ENCODE measurements around the gene NEMP1.
"Not testable (repeated sequence)": the region's sequence is repeated elsewhere in the genome, so short reads cannot be mapped to it uniquely, and the experiment has no call there.

The NEMP1 gene

GRCh38 chr12:57019983-57020719 is 58.4 kb downstream of the NEMP1 start:
- H3K36me3 Mint-ChIP-seq (ENCODE audit: low read depth) = no peaks in the 10 kb centered on the region
- H3K27ac Mint-ChIP-seq = no peak overlapping the region
- H3K27me3 Mint-ChIP-seq (ENCODE audit: low read depth) = peaks cover 7% of the 10 kb centered on the region
- H3K4me1 Mint-ChIP-seq (ENCODE audit: low read depth) = peaks cover 4% of the 10 kb centered on the region
- H3K9me3 Mint-ChIP-seq = no peaks in the 10 kb centered on the region
- H3K4me3 Mint-ChIP-seq = no peak overlapping the region

GRCh38 chr12:57018906-57019305 is 59.7 kb downstream of the NEMP1 start:
- H3K27ac Mint-ChIP-seq = no peak overlapping the region
- no peak overlapping the region for H3K4me3 Mint-ChIP-seq
- H3K36me3 Mint-ChIP-seq (ENCODE audit: low read depth) = no peaks in the 10 kb centered on the region
- peaks cover 19% of the 10 kb centered on the region for H3K27me3 Mint-ChIP-seq (ENCODE audit: low read depth)
- no peaks in the 10 kb centered on the region for H3K9me3 Mint-ChIP-seq
- peaks cover 4% of the 10 kb centered on the region for H3K4me1 Mint-ChIP-seq (ENCODE audit: low read depth)

DNA sequence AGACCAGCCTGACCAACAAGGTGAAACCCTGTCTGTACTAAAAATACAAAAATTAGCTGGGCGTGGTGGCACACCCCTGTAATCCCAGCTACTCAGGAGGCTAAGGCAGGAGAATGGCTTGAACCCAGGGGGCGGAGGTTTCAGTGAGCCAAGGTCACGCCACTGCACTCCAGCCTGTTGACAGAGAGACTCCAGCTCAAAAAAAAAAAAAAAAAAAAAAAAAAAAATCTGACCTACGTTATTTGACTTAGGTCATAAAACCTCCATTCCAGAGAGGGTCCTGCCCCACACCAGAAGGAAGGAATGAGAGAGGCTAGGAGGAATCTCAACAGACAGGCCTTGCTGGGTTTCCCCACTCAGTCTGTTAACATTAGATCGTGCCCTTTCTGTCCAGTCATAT is 60.2 kb downstream of the NEMP1 start:
- not testable (repeated sequence) for H3K27ac Mint-ChIP-seq; H3K36me3 Mint-ChIP-seq (ENCODE audit: low read depth); H3K4me3 Mint-ChIP-seq; H3K4me1 Mint-ChIP-seq (ENCODE audit: low read depth); H3K9me3 Mint-ChIP-seq
- H3K27me3 Mint-ChIP-seq (ENCODE audit: low read depth) = peaks cover 24% of the 10 kb centered on the region

DNA sequence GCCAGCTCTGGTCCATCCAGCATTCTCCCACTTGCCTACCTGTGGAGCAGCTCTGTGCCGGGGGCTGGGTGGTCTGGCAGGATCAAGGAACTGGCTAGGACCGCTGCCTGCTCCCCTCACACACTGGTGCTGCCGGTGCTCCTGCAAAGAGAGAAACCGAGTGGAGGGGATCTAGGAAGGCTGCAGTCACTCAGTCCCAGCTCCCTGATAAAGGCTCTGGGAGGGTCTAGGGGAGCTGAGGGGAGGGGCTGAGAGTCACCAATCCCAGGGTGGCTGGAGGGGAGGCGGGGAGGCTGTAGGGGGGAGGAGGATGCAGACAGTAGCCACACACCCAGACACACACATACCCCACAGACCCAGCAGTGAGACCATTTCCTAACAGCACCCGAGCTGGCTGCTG is 62.2 kb downstream of the NEMP1 start, which contains the start of gene TAC3:
Gene TAC3, minus strand, starts transcription at position 182 of the 400 bp plus-strand sequence. CDS start 732 bp downstream, outside the sequence.
- no peaks in the 10 kb centered on the region for H3K36me3 Mint-ChIP-seq (ENCODE audit: low read depth)
- H3K27ac Mint-ChIP-seq = no peak within 1 kb of the TSS
- no peak within 1 kb of the TSS for H3K4me3 Mint-ChIP-seq
- peaks cover 11% of the 10 kb centered on the region for H3K4me1 Mint-ChIP-seq (ENCODE audit: low read depth)
- H3K27me3 Mint-ChIP-seq (ENCODE audit: low read depth) = peaks cover 38% of the 10 kb centered on the region
- H3K9me3 Mint-ChIP-seq = no peaks in the 10 kb centered on the region

- Mint-ChIP-seq H3K9me3 (no peaks in the 10 kb centered on the region), H3K27me3 (ENCODE audit: low read depth) (peaks cover 38% of the 10 kb centered on the region), H3K4me3 (no peak overlapping the region), H3K36me3 (ENCODE audit: low read depth) (no peaks in the 10 kb centered on the region), H3K27ac (no peak overlapping the region), H3K4me1 (ENCODE audit: low read depth) (peaks cover 18% of the 10 kb centered on the region)
Observed at GRCh38 chr12:57012600-57013465, 65.8 kb downstream of the NEMP1 start.

DNA sequence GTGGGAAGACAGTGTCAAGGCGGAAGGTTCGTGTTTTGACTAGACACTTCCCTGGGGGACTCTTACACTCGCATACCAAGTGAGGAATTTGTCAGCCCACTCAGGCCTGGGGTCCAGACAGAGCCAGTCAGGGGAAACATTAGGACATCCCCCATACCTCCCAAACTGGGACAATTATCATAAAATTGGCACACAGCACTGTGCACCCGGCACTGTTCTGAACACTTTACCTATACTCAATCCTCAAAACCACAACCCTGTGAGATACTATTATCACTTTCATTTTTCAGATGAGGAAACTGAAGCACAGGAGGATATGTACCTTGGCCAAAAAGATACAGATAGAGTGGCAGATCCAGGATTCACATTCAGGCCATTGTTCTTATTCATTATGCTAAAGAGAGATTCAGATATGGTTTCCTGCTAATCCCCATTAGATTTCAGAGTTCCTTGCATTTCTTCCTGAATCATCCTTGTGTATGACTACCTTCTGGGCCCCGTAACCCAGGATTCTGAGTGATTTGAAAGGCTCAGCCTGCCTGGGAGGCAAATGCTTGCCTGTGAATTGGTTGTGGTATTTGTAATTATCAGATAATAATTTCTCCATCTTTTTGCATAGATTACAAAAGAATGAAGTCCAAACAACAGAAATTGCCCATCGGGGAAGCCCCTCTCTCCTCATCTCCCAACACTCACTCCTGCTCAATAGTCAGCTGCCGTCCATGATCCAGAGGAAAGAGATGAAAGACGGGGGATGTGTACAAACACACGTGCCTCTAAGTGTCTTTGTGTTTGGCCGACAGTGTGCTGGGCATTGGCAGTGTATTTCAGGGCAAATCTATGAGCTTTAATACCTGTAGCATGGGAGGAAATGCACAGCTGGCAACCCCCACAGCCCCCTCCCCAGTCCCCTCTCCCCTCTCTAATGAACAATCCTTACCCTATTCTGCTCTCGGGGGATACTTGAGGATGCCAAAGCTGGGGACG is 66.9 kb downstream of the NEMP1 start:
- Mint-ChIP-seq H3K4me1 (ENCODE audit: low read depth) (peaks cover 26% of the 10 kb centered on the region), H3K27ac (peak overlapping the region; percentile 69), H3K4me3 (no peak overlapping the region), H3K9me3 (no peaks in the 10 kb centered on the region), H3K27me3 (ENCODE audit: low read depth) (peaks cover 38% of the 10 kb centered on the region), H3K36me3 (ENCODE audit: low read depth) (no peaks in the 10 kb centered on the region)

- H3K4me3 Mint-ChIP-seq = no peak overlapping the region
- H3K27me3 Mint-ChIP-seq (ENCODE audit: low read depth) = peaks cover 37% of the 10 kb centered on the region
- H3K4me1 Mint-ChIP-seq (ENCODE audit: low read depth) = peaks cover 28% of the 10 kb centered on the region
- no peaks in the 10 kb centered on the region for H3K9me3 Mint-ChIP-seq
- H3K36me3 Mint-ChIP-seq (ENCODE audit: low read depth) = no peaks in the 10 kb centered on the region
- no peak overlapping the region for H3K27ac Mint-ChIP-seq
Observed at GRCh38 chr12:57010627-57011247, 67.9 kb downstream of the NEMP1 start.

- H3K4me1 Mint-ChIP-seq (ENCODE audit: low read depth) = peaks cover 34% of the 10 kb centered on the region
- H3K36me3 Mint-ChIP-seq (ENCODE audit: low read depth) = peaks cover 2% of the 10 kb centered on the region
- H3K4me3 Mint-ChIP-seq = no peak overlapping the region
Observed at GRCh38 chr12:57009949-57010626, 68.5 kb downstream of the NEMP1 start.

GRCh38 chr12:57008178-57008577 is 70.4 kb downstream of the NEMP1 start:
- H3K27me3 Mint-ChIP-seq (ENCODE audit: low read depth) = peaks cover 14% of the 10 kb centered on the region
- peak overlapping the region; percentile 57 for H3K27ac Mint-ChIP-seq
- peaks cover 12% of the 10 kb centered on the region for H3K36me3 Mint-ChIP-seq (ENCODE audit: low read depth)
- H3K9me3 Mint-ChIP-seq = no peaks in the 10 kb centered on the region
- peaks cover 40% of the 10 kb centered on the region for H3K4me1 Mint-ChIP-seq (ENCODE audit: low read depth)
- H3K4me3 Mint-ChIP-seq = no peak overlapping the region

More at GRCh38 chr12:57009949-57010626, 68.5 kb downstream of the NEMP1 start:
- Mint-ChIP-seq H3K9me3 (no peaks in the 10 kb centered on the region), H3K27me3 (ENCODE audit: low read depth) (peaks cover 31% of the 10 kb centered on the region), H3K27ac (no peak overlapping the region)

GRCh38 chr12:57006809-57007475 is 71.6 kb downstream of the NEMP1 start:
- peaks cover 39% of the 10 kb centered on the region for H3K4me1 Mint-ChIP-seq (ENCODE audit: low read depth)
- H3K36me3 Mint-ChIP-seq (ENCODE audit: low read depth) = peaks cover 19% of the 10 kb centered on the region
- H3K4me3 Mint-ChIP-seq = peak overlapping the region; percentile 89
- no peaks in the 10 kb centered on the region for H3K9me3 Mint-ChIP-seq
- H3K27ac Mint-ChIP-seq = peak overlapping the region; percentile 89
- peaks cover 6% of the 10 kb centered on the region for H3K27me3 Mint-ChIP-seq (ENCODE audit: low read depth)

GRCh38 chr12:57005980-57006808 is 72.4 kb downstream of the NEMP1 start, which contains the start of gene ZBTB39:
Gene ZBTB39, minus strand, starts transcription at chr12:57006546. Its CDS starts 1,629 bp downstream, at chr12:57004917.
- Mint-ChIP-seq H3K36me3 (ENCODE audit: low read depth) (peaks cover 19% of the 10 kb centered on the region), H3K27me3 (ENCODE audit: low read depth) (no peaks in the 10 kb centered on the region), H3K4me3 (peak within 1 kb of the TSS; percentile 94), H3K9me3 (no peaks in the 10 kb centered on the region), H3K27ac (peak within 1 kb of the TSS; percentile 89), H3K4me1 (ENCODE audit: low read depth) (peaks cover 38% of the 10 kb centered on the region)
